Right ventricle myocardium superior (tissue), 1 donor: ENCODE results near the gene FBXO30. TPM values are rescaled to one million over a fixed set of nuclear protein-coding genes. Genes with fewer than 3 reads are reported as not detected.

Experiments used
- ATAC-seq: fragments of 200-7000 bp; cut with Tn5 transposase; one replicate; pipeline ENCODE4 v1.9.1; 2020; ENCODE audit warnings: mild to moderate bottlenecking; ENCODE audit not compliant: poor library complexity
- DNase-seq: peaks from one replicate; pipeline ENCODE4 v3.0.0-alpha.2; 2020
- intact Hi-C: fragments of 100-400 bp; cut with DNase I; formaldehyde crosslinking; loops from one replicate; pipeline ENCODE4 v1.11.2; 2022
- long read RNA-seq: library from polyadenylated mRNA; unstranded; transcript quantifications from one replicate; pipeline ENCODE4 v2.0.0, GENCODE V29; 2021
- total RNA-seq: library from RNA; stranded (reverse); fragmentation: NEBNext Ultra II Directional; extraction: Animal tissue kit (Norgen Biotek cat#: 25700); gene quantifications from one replicate; pipeline ENCODE4 v1.2.1, GENCODE V29; 2021
- donor health status: DM: no; HTN: yes; CAD: no; lungs with severe emphysema.

The FBXO30 gene, protein sequence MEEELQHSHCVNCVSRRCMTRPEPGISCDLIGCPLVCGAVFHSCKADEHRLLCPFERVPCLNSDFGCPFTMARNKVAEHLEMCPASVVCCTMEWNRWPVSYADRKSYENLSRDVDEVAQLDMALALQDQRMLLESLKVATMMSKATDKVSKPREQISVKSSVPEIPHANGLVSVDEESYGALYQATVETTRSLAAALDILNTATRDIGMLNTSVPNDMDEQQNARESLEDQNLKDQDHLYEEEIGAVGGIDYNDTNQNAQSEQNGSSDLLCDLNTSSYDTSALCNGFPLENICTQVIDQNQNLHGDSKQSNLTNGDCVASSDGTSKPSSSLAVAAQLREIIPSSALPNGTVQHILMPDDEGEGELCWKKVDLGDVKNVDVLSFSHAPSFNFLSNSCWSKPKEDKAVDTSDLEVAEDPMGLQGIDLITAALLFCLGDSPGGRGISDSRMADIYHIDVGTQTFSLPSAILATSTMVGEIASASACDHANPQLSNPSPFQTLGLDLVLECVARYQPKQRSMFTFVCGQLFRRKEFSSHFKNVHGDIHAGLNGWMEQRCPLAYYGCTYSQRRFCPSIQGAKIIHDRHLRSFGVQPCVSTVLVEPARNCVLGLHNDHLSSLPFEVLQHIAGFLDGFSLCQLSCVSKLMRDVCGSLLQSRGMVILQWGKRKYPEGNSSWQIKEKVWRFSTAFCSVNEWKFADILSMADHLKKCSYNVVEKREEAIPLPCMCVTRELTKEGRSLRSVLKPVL
- 12.8 TPM for total RNA-seq
- long read RNA-seq, full-length matches to known transcripts = 50 of 54 reads
- long read RNA-seq, partial matches to known transcripts = 3 of 54 reads
- long read RNA-seq, other reads (novel, unspliced or antisense) = 1 of 54 reads

DNA sequence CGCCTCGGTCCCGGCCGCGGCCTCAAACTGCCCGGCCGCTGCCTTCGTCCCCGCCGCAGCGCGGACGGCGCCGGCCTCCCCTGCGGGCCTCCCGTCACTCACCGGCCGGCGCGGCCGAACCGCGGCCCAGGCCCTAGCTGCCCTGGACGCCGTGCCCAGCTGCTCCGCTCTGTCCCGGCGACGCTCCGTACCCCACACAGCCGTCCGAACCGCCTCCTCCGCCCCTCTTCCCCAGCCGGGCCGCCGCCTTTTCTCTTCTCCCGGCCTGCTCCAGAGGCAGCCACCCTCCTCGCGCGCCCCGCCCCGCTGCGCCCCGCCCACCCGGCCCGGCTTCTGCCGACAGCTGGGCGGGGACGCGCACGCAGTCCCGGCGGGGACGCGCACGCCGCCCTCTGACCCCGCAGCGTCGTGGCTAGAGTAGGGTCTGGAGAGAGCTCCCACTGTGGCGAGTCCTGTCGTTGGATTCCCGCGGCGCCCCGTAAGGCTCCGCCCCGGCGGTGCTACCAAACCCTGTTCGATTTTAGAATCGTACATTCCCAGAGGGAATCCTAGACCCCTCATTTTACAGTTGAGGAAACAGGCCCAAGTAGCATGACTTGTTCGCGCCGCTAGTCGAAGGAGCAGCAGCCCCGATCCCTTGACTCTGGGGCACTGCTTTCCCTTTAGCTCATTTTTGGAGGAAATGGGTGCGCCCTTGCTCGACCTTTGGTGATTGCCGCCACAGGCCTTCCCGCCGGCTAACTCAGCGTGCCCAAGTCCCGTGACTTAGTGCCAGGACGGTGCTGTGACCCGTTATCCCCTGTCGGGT, at the start of gene FBXO30:
TSS of gene FBXO30 (minus strand) at position 295 of the 808 bp plus-strand sequence. CDS start 8,390 bp downstream, outside the sequence.
- intact Hi-C loops = loop anchor here (5.0 kb wide), 1 partner anchor 77 kb away; the partner anchor contains the start of gene EPM2A
- peak; percentile 95 for DNase-seq
- peak; percentile 98 for ATAC-seq

- DNase-seq (no peak), ATAC-seq (no peak)
- intact Hi-C loops = no loop called here
Observed at GRCh38 chr6:145863988-145864616, 49.5 kb upstream of the FBXO30 start.

GRCh38 chr6:145863366-145863765, 48.8 kb upstream of the FBXO30 start:
- DNase-seq = no peak
- intact Hi-C loops = no loop called here
- ATAC-seq = no peak

DNA sequence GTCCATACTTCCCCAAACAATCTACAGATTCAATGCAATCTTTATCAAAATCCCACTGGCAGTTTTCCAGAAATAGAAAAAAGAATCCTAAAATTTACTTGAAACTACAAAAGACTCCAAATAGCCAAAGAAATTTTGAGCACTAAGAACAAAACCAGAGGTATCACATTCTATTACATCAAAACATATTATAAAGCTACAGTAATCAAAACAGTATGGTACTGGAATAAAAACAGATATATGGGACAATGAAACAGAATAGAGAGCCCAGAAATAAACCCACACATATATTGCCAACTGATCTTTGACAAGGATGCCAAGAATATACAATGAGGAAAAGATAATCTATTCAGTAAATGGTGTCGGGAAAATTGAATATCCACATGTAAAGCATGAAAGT, 46.0 kb upstream of the FBXO30 start:
- intact Hi-C loops = no loop called here
- ATAC-seq (no peak), DNase-seq (no peak)

- intact Hi-C loops = no loop called here
- DNase-seq (no peak), ATAC-seq (peak; percentile 49)
Observed at GRCh38 chr6:145850671-145851070, 36.1 kb upstream of the FBXO30 start.

- ATAC-seq (no peak), DNase-seq (no peak)
- intact Hi-C loops = no loop called here
Observed at GRCh38 chr6:145848541-145848940, 33.9 kb upstream of the FBXO30 start.

DNA sequence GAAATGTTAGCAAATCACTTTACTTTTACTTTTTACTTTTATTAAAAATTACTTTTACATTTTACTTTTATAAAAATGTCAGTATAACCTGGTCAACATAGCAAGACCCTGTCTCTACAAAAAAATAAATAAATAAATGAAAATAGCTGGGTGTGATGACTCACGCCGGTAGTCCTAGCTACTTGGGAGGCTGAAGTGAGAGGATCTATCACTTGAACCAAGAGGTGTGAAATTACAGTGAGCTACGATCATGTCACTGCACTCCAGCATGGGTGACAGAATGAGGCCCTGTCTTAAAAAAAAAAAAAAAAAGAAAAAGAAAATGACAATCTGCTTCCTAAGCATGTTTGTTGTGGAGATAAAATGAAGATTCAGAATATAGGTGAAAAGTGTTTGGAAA, 31.0 kb upstream of the FBXO30 start:
- no peak for ATAC-seq
- intact Hi-C loops = no loop called here

GRCh38 chr6:145844933-145845540, 30.4 kb upstream of the FBXO30 start:
- ATAC-seq = peak; percentile 73
- DNase-seq = no peak
- intact Hi-C loops = no loop called here

More for the DNA sequence above, 31.0 kb upstream of the FBXO30 start:
- DNase-seq = no peak

DNA sequence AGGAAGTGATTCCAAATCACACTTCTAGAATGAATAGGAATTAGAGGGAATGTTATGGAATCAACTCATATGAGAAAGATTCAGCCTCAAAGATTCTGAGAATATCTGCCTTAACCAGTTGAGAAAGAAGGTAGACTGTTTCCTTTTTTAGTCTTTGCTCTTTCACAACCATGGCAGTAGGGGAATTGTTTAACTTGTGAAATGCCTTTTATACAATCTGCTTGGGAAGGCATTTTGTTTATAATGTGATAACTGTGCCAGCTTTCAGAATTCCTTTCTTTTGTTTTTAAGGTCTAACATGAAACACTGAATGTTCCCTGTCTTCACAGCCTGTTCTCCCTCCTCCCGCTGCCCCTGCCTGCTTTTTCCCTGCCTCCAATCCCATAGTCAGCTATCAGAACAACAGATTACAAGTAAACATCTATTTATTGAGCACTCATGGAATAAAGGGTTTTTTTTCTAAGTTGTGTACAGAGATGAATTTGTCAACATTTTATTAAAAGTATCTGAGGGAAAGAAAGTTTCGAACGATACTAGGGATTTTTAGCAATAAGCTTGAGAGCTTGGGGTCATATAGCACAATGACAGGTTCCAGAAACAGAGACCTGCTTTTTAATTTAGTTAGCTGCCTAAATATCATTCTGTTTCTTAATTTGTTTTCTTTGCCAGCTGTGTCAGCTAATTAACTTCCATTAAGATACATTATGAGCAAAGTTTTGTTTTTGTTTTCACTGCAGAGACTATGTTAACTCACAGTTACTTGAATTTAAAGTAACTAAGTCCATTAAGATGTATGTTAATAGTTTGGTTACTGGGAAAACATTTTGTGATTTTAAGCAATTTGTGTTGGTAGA, 28.3 kb upstream of the FBXO30 start:
- intact Hi-C loops = no loop called here
- no peak for DNase-seq
- ATAC-seq = no peak

DNA sequence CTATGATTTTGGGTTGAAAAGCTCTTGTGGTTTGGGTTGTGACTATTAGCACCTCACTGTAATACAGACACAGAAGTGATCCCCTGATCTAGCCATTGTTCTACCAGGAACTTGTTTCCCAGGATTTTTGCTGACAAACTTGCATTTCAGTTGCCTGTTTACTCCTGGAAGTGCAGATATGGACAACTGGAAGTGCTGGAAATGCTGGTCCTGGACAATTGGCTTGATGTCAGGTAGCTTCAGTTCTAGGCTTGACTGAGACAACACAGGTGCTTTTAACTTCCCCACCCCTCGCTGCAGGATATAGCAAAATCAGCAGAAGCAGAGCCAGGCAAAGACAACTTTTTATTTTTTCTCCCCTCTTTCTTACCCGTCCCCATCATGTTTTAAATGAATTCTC, 27.1 kb upstream of the FBXO30 start:
- intact Hi-C loops = no loop called here
- ATAC-seq = no peak
- DNase-seq = no peak

GRCh38 chr6:145839653-145840052, 25.1 kb upstream of the FBXO30 start:
- intact Hi-C loops = no loop called here
- ATAC-seq (no peak), DNase-seq (no peak)

DNA sequence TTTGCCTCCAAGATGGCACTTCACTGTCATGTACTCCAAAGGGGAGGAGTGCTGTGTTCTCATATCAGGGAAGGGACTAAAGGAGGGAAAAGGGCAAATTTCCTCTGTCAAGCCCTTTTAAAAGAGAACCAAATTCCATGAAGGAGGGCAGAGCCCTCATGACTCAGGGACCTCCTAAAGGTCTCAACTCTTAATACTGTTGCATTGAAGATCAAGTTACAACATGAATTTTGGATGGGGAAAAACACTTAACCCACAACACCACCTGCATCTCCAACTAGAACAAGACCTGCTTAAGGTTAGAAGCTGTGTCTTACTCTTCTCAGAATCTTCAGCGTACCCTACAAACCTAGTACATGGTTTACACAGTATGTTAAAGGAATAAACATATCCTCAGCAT, 23.7 kb upstream of the FBXO30 start:
- ATAC-seq (no peak), DNase-seq (no peak)
- intact Hi-C loops = no loop called here

DNA sequence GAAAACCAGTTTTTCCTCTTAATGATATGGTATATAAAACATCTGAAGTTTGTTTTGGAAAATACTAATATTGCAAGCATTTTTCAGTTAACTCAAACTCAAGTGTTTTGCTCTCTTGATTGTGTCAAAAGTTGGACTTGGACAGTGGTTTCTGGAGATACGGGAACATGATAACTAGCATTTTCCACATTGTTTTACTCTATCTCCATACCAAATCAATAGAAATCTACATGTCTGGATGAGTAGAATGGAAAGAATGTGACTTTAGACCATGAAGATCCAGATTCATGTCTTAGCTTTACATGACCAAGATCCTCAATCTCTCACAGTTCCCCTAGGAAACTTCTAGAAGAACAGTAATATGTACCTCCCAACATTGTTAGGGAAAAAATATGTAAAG, 22.2 kb upstream of the FBXO30 start:
- no peak for DNase-seq
- intact Hi-C loops = no loop called here
- ATAC-seq = no peak

DNA sequence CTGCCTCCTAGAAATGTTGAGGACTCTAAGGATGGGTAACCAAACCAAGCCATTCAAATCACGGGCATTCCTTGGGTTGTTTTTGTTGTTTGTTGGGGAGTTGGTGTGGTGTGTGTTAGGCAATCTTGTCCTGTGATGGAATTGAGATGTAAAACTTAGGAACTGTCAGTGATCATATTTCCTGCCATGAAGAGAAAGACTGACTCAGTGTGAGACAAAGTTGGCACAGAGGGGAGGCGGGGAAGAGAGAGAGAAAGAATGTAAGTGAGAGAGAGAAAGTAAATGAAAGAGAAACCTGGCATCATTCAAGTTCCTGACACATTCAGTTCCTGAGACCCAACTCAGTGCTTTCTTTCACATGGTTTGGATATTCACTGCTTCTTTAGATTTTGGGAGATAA, 21.6 kb upstream of the FBXO30 start:
- ATAC-seq = no peak
- DNase-seq = no peak
- intact Hi-C loops = no loop called here

DNA sequence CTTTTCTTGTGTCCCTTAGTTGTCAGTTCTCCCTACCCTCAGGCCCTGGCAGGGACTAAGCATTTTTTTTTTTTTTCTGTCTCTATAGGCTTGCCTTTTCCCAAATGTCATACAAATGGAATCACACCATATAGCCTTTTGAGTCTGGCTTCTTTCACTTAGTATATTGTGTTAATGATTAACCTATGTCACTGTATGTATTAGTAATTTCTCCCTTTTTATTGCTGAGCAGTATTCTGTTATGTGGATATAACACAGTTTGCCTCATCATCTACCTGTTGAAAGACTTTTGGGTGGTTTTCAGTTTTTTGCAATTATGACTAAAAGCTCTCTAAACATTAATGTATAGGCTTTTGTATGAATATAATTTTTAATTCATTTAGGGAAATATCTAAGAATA, 16.0 kb upstream of the FBXO30 start:
- DNase-seq = no peak
- intact Hi-C loops = no loop called here
- no peak for ATAC-seq

DNA sequence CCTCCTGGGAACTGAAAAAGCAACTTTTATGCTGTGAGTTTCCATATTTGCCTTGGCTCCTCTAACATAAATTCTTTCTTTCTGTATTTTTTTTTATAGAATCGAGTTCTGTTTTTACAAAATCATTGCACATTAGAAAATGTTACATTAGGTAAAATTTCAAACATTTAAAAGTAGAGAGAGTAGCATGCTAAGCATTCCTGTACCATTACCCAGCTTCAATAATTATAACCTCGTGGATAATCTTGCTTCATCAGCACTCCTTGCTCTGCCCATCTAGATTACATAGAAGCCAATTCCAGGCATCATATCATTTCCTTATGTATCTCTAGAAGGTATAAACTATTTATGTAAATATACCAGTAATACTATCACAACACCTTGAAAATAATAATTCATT, 15.4 kb upstream of the FBXO30 start:
- DNase-seq = no peak
- no peak for ATAC-seq
- intact Hi-C loops = no loop called here

GRCh38 chr6:145829102-145829501, 14.5 kb upstream of the FBXO30 start:
- intact Hi-C loops = no loop called here
- ATAC-seq (peak; percentile 87), DNase-seq (peak; percentile 63)
